Brain pericyte (primary cell): Measurements from ENCODE around the gene TTC33.

Experiments used
- DNase-seq: peaks from one replicate; pipeline ENCODE4 v3.0.0-alpha.2; 2012; ENCODE audit warnings: low read depth, low spot score

The TTC33 gene

DNA sequence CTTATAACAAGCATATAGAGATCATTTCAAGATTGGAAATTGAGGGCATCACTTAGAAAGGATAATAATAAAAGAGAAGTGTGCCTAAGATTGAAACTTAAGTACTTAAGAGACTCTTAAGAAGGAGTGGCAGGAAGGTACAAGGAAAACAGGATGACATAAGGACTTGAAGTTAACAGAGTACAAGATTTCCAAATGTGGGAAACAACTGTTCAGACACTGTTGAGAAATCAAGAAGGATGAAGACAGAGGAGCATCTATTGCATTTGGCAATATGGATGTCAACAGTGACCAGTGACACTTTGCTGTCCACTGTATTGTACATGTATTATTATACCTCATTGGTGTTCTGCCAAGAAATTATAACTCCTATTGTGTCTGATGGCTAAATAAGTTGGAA, 233.8 kb downstream of the TTC33 start:
- DNase-seq, result no peak

DNA sequence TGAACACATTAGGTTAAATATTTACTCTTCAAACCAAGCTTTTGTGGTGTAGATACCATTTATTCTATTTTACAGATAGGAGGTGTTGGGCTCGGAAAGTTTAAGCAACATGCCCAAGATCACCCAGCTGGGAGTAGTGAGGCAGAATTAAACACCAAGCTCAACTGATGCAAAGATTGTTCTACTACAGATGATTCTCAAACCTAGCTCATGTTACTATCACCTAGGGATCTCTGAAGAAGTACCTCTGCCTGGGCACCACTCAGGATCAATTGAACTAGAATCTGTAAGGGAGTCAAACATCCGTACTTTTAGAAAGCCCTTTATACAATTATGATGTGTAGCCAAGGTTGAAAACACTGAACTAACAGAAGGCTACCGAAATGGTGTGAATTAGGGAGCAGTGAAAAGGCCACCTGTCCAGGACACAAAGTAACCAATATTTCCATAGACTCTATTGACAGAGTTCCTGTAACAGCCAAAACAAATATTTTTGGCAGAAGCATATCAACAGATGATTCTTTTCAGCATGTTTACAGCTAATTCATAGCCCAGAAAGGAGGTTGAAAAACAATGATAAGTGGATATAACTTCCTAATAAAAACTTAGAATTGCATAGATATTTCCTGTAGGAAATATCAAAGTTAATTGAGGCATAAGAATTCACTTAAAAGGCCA, 234.5 kb downstream of the TTC33 start:
- no peak for DNase-seq

DNA sequence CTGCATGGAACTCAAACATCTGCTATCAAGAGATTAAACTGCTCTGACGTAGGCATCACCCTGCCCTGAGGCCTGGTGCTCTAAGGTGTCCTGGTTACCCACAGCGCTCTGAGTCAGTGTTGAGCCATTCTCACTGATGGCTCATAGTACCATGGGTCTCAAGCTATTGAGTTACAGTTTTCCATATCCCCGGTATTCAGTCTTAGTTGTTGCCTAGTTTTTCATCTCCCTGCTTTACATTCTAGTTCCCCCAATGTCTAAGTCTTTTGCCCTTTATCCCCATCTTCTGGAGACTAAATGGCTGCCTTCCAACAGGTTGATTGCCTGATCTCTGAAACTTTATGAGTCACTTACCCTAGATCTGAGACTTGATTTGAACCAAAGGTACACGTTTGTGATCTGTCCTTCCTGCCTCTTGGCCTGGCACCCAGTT, 237.3 kb downstream of the TTC33 start:
- no peak for DNase-seq

DNA sequence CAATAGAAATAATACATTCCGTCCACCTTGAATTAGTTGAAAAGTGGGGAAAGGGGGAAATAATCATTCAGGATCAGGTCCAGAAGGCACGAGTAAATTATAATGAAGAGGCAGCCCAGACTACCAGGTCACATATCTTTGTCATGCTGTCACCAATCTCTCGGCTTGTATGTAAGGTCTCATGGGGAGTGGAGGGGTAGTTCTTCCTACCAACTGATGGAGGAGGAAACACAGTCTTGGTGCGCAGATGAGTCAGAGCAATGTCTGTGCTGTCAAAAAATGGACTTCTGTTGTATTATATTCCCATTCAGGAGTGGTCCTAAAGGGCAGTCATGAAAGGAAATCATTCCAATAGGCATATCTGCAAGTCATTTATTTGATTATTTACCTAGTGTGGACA, 240.3 kb downstream of the TTC33 start:
- no peak for DNase-seq

DNA sequence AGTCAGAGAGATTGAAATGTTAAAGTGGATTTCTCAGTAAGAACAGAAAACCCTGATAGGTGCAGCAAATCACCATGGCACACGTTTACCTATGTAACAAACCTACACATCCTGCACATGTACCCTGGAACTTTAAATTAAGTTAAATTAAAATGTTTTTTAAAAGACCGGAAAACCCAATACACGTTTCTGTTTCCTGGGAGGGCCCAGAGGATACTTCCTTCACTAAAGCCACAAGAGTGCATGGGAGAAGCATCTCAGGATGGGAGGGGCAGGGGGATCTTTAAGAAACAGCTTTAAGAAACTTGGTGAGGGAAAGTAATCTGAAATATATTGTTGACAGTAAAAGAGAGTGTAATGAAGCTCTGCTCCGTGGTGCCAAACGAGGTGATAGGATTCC, 240.8 kb downstream of the TTC33 start:
- no peak for DNase-seq

DNA sequence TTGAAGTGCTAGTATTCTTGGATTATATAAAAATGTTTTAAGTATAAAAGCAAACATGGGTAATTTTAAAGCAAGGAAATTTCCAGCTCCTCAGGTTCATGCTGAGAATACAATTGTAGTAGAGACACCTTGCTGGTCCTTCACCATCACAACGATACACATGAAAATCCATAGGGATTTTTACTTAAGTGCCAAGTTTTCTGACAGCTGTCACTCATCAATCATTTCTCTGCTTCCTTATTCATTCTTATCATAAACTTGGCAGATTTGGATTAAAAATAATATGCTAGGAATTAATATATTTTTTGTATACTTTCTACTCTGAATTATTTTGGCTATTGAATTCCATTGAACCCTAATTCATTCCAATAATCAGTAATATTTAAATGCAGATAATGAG, 244.0 kb downstream of the TTC33 start:
- DNase-seq, result no peak

DNA sequence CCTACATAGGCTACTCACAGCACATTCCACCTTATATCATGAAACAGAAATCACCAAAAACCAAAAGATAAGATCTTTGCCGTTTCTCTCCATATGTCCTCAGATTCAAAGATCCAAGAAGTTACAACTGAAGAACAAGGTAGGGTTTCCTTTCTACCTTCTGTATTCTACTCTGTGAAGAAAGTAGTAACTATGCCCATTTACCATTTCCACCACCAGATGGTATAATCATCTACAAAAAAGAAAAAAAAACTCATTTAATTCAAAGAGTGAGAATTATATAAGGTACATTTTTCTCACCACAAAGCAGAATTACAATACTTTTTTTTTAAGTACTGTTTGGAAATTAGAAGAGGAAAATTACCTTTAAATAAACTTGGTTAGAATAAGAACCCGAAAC, 248.7 kb downstream of the TTC33 start:
- no peak for DNase-seq

DNA sequence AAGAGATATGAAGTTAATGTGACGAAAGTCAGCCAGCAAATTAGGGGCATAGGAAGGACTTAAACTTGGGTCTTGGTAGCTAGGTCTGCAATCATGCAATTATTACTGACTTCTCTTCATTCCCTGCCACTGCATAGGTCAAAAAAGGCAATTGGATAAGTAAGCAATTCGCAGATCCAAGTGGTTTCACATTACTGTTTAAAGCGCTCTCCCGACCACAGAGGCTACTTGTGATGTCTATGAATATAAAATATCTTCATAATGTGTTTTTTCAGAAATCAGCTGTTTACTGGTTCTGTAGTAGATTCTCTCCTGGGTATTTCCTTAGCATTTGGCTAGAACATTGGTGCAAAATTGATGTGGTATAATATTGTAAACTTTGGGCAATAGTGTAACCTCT, 250.7 kb downstream of the TTC33 start:
- no peak for DNase-seq

DNA sequence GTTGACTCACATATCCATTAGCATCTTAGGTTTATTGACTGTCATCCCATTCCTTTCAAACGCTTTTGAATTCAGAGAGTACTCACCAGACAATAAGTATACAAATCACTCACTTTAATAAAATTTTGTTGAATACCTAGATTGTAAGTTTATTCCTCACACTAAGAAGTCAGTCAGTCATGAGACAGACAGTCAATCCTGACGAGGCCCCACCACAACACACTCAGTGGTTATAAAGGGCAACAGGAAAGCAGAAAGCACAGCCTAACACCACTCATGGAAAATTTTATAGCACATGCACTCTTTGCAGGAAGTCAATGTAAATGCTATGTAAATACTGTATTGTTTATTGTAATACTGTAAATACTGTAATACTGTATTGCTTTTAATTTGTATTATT, 252.3 kb downstream of the TTC33 start:
- DNase-seq, result no peak

DNA sequence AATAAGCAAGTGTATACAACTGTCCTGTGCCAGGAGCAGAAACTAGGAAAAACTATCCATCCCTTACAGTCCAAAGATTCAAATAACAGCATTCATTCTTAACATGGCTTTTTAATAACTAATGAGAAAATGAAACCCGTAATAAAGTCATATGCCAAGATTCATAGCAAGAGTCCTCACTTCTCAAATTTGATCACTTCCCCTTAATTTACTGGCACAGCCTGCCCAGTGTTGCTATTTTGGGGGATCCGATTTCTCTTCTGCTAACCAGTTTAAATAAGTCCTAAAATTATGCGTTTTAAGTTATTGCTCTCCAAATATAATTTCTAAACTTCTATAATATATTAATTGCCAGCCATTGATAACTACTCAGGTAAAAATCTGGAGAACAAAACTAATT, 253.0 kb downstream of the TTC33 start:
- DNase-seq, result no peak

DNA sequence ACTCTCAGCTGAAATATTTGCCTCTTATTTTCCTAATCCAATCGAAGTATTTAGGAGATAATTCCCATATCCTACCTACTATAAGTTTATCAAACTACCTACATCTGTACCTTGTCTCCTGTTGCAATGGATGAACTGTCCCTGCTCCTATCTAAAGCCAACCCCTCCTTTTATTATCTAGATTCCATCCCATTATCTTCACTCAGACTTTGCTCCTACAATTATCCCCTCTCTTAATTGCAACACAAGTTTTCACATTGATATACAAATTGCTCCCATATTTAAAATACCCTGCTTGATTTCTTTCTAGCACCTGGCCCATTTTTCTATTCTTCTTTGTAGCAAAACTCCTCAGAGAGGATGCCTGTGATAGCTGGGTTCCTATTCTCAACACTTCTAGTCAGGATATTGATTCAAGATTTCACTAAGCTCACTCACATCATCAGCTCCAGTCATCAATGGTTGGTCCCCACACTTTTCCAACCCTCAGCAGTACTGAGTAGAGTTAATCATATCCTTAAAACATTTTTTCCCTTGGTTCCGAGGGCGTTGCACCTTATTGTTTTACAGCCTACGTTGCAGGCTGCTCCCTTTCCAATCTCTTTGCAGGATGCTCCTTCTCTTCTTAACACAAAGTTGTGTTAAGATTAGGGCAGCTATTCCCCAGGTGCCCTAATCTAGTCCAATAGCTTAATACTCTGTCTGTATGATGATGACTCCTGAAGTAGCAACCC, 253.9 kb downstream of the TTC33 start:
- DNase-seq, result no peak

DNA sequence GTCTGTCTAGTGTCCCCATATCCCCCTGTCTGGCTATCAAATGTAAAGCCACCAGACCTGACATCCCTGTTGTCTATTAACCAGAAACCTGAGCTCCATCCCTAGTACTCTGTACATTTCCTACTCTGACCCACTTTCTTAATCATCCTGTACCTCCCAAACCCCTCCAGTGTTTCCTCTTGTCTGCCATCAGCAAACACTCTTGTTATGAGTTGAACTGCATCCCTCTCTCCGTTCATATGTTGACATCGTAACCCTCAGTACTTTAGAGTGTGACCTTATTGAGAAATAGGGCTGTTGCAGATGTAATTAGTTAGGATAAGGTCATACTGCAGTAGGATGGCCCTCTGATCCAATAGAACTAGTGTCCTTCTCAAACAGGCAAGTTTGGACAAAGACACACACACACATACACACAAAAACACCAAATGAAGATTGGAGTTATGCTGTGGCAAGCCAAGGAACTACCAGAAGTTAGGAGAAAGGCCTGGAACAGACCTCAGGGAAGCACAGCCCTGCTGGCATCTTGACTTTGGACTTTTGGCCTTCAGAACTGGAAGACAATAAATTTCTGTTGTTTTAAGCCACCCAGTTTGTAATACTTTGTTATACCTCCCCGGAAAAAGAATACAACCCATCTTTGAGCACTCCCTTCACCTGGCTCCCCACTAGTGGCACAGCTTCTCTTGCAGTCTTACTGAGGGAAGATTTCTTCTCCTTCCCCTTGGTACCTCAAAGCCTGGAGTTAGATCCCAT, 256.1 kb downstream of the TTC33 start:
- no peak for DNase-seq

DNA sequence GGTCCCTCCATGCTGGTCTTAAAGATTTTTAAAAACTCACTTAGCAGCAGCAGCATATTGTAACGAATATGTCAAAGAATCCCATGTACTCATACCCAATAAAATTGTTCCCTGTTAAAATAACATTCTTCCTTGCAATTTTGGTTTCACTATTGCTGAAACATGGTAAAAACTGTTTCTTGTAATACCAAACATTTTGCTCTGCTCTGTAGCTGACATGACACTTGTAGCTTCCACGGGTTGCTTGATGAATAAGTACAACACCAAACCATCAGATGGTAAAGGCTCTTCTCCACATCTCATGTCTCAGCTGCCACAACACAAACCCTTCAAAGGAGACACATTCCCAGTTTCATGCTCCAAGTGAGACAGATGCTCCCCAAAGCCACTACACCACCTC, 256.8 kb downstream of the TTC33 start:
- DNase-seq, result no peak

DNA sequence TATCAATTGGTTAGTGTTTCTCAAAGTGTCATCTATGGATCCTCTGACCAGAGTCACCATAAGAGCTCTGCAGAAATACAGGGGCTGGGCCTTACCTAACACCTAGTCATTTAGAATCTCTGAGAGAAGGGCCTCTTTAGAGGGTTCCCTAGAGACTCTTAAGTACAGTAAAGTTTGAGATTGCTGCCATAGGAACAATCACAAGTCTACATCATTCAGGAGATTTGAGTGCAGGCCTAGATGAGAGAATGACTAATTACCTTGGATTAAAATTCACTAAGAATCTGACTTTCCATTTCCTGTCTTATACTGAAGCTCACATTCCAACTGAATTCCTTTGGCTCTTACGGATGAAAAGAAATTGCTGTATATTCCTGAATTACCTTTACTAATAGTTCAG, 258.2 kb downstream of the TTC33 start:
- no peak for DNase-seq

DNA sequence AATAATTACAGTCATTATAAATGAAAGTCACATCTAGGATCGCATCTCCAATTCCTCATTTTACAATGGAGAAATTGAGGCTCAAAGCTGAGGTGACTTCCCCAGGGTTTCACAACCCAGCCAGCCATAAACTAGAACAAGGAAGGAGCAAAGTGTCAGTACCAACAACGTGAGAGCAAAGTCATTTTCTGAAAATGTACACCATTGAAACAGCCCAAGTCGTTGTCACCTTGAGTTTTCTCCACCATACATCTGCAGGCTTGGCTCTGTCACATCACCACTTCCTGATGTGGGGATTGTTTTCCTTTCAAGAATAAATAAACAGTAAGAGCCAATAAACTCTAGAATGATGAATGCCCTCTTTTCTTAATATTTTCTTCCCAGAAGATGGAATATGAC, 260.5 kb downstream of the TTC33 start:
- no peak for DNase-seq

DNA sequence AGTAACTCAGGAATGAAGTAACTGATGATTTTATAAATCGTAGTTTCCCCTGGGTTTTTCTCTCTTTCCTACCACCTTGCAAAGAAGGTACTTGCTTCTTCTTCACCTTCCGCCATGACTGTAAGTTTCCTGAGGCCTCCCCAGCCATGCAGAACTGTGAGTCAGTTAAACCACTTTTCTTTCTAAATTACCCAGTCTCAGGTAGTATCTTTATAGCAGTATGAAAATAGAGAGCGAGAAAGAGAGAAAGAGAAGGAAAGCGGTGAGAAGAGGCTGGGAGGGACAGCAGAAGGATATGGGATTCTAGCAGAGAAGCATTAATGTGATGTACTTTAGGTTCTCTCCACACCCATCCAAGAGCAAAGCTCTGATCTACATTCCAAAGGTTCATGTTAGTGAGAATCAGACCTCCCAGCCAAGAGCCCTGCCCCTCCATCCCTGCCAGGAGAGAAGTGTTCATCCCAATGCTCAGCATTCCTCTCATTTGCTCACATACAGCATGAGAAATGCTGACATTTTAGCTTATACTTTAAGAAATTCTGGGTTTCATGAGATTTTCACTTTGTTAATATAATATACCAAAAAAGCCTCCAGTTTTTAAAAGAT, 261.0 kb downstream of the TTC33 start:
- no peak for DNase-seq

DNA sequence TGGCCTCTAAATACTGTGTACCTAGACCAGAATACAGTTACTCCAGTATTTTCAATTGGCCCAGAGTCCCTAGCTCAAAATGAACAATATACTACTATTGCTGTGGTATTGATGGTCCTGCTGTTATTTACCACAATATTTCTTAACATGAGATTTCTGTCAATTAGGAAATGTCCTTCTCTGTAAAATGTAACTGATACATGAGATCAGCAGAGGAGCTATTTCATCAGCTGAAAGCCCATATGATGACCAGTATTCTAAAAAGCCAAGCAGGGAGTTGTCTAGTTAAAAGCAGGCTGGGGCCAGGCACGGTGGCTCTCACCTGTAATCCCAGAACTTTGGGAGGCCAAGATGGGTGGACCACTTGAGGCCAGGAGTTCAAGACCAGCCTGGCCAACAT, 263.7 kb downstream of the TTC33 start:
- no peak for DNase-seq

DNA sequence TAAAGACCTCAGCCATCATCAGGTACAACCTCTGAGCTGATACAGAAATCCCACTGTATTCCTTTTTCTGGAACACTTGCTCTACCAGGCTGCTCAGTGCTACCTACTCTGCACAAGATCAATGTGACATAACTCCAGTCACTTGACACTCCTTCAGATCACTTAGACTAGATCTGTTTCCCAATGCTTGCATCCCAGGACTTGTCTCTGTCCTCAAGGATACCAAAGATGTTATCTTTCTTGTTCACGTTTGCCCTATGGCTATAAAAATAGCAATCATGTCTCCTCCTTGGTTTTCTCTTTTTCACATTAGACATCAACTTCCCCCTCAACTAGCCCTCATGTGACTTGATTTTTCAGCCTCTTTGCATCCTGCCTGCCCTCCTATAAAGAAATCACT, 264.1 kb downstream of the TTC33 start:
- no peak for DNase-seq

DNA sequence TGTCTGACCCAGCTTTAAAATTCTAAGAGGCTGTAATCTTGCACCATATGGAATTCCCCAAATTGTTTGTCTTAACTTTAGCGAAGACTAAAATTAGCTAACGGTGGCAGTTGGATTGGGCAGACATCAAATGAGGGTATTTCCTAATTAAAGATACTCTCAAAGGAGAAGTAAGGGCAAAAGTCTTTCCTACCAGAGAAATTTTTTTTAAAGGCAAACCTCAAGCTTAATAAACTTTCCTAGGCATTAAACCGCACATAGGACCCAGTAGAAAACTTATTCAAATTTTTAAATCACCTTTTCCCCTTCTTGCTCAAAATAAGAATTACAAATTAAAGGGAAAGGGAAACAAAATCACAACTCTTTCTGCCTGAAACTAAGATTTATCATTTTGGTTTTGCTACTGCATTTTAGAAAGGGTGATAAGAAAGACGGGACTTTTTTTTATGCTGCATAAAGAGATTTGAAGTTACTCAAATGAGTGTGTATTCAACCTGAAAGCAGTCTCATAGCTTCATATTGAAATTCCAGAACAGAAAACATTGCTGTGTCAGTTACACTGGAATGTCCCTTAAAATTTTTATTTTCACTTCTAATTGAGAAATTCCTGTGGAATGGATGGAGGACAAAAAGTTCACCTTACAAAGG, 265.2 kb downstream of the TTC33 start:
- DNase-seq, result no peak

DNA sequence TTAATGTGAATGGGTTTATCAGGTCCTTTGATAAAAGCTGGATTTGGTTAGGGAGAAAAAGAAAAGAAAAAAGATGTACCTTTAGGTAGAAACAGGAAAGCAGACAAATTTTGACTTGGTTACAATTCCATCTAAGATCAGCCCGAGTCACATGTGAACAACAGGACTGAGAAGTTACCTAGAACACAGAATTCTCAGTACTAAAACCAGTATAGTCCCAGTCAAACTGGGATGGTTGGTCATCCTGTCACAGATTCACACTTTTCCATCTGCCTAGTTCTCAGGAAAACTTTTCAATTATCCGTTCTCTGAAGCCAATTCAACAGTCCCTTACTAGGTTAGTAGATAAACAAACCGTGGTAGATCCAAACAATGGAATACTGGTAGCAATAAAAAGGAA, 266.3 kb downstream of the TTC33 start:
- DNase-seq, result no peak

DNA sequence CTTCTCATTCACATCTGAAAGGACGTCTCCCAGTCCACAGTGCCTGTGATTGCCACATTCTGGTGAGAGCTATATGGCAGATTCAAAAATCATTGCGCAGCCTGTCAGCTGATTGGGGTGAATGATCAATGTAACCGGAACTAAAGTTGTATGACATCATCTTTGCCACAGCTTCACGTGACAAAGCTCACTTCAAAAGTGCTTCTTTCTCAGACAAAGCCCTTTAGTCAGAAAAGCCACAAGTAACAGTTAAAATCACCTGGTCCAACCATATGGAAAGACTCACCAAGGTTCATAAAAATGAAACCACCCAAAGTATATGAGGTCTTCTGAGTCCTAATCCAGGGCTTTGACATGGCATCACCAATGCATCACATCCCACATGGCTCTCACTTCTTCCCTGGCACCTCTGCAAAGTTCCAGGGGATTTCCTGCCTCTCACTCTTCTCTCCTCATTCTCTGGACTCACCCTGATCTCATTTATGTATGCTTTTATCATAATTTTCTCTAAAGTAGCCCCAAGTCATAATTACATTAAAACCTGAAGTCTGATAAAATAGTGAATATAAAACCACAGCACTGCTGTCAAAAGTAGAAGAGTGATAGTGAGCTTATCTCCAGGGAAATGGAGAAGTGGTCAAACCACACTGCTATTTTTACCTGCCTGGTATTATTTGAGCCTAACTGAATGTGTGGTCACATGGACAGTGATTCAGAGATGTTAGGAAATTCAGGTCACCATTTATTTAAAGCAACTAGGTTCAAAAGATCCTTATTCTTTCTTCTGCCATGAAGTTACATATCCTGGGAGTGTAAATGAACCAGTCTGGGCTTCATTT, 269.1 kb downstream of the TTC33 start:
- no peak for DNase-seq
